Myocyte (in vitro differentiated cells): ENCODE measurements around the gene HSPA9. TPM values are rescaled to one million over a fixed set of nuclear protein-coding genes. Genes with fewer than 3 reads are reported as not detected.

Experiments used
- DNase-seq: peaks from one replicate; pipeline ENCODE4 v3.0.0-alpha.2; 2012; ENCODE audit warnings: low read depth
- total RNA-seq: library from RNA; depleted of rRNA; stranded (reverse); fragments of >200 nt; gene quantifications from 2 replicates; pipeline ENCODE4 v1.2.3, GENCODE V29; 2014

HSPA9 gene
- total RNA-seq, 1 donor from 2014 or later: 535 TPM

- peak; percentile 91 for DNase-seq
Observed at GRCh38 chr5:138596105-138596881, 21.1 kb upstream of the HSPA9 start.

- no peak for DNase-seq
Observed at GRCh38 chr5:138595180-138595795, 20.1 kb upstream of the HSPA9 start.

GRCh38 chr5:138594305-138595058 lies 19.3 kb upstream of the HSPA9 start:
- no peak for DNase-seq

GRCh38 chr5:138588013-138588788 lies 13.0 kb upstream of the HSPA9 start:
- no peak for DNase-seq

GRCh38 chr5:138585157-138585556 lies 10.0 kb upstream of the HSPA9 start:
- DNase-seq: no peak

- no peak for DNase-seq
Observed at GRCh38 chr5:138583984-138584637, 8.9 kb upstream of the HSPA9 start.

- no peak for DNase-seq
Observed at GRCh38 chr5:138582959-138583358, 7.8 kb upstream of the HSPA9 start.

- no peak for DNase-seq
Observed at GRCh38 chr5:138580777-138581176, 5.6 kb upstream of the HSPA9 start.

GRCh38 chr5:138580001-138580400 lies 4.8 kb upstream of the HSPA9 start:
- no peak for DNase-seq

- no peak for DNase-seq
Observed at GRCh38 chr5:138579517-138579863, 4.3 kb upstream of the HSPA9 start.

GRCh38 chr5:138577452-138577851 lies 2.3 kb upstream of the HSPA9 start:
- DNase-seq: no peak

GRCh38 chr5:138574744-138575193 lies 432 bp downstream of the HSPA9 start:
- no peak for DNase-seq

GRCh38 chr5:138573949-138574670 lies 1.1 kb downstream of the HSPA9 start:
- DNase-seq: no peak

GRCh38 chr5:138573223-138573622 lies 2.0 kb downstream of the HSPA9 start:
- DNase-seq: no peak

GRCh38 chr5:138570871-138571270 lies 4.3 kb downstream of the HSPA9 start:
- DNase-seq: no peak

- no peak for DNase-seq
Observed at GRCh38 chr5:138569782-138570181, 5.4 kb downstream of the HSPA9 start.

- DNase-seq: no peak
Observed at GRCh38 chr5:138568061-138568824, 7.0 kb downstream of the HSPA9 start.

GRCh38 chr5:138566792-138567191 lies 8.4 kb downstream of the HSPA9 start:
- no peak for DNase-seq

- DNase-seq: no peak
Observed at GRCh38 chr5:138565100-138565821, 9.9 kb downstream of the HSPA9 start.
